GM12878 (cell line): ENCODE results near the gene SLC6A2. TPM values are rescaled to one million over a fixed set of nuclear protein-coding genes. Genes with fewer than 3 reads are reported as not detected.

Source experiments
- ATAC-seq: fragments of 200-7000 bp; cut with Tn5 transposase; 3 replicates; pipeline ENCODE4 v1.9.1; 2020; ENCODE audit warnings: mild to moderate bottlenecking, moderate library complexity
- BruUV-seq: library from RNA; stranded (reverse); fragments of 400-500 nt; replicated peaks from 2 replicates; lab custom pipeline; 2021; lab: Mats Ljungman, UMichigan
- CTCF ChIA-PET: fragments of 300-600 bp; sonication (Branson Sonifier 250); formaldehyde crosslinking; extraction: SDS; loops from one replicate; lab custom pipeline; 2021; ENCODE audit warnings: inconsistent platforms; lab: Yijun Ruan, JAX
- POLR2A ChIA-PET: fragments of 350-600 bp; formaldehyde crosslinking; extraction: SDS; loops from one replicate; lab custom pipeline; 2021; ENCODE audit warnings: inconsistent platforms; lab: Charles Lee
- RAD21 ChIA-PET: fragments of 300-600 bp; sonication (Branson Sonifier 250); formaldehyde crosslinking; loops from one replicate; lab custom pipeline; 2023; ENCODE audit warnings: antibody characterized with exemption; ENCODE audit not compliant: unreplicated experiment; lab: Charles Lee
- SMC1A ChIA-PET: fragments of 300-600 bp; sonication (Branson Sonifier 250); formaldehyde crosslinking; loops from one replicate; lab custom pipeline; 2023; ENCODE audit not compliant: unreplicated experiment, uncharacterized antibody; lab: Charles Lee
- DNase-seq: peaks from one replicate; pipeline ENCODE4 v3.0.0-alpha.2; 2011; ENCODE audit warnings: low read depth, low spot score
- FAIRE-seq: peaks from 3 replicates; lab custom pipeline; 2011; peaks lifted over from hg19 to GRCh38; lab: Jason Lieb, UNC
- H2AFZ ChIP-seq: 2 replicates; pipeline ENCODE4 v1.6.0; 2011; ENCODE audit warnings: low read depth, low read length, control low read depth; ENCODE audit not compliant: control insufficient read depth
- H3K27ac ChIP-seq: 2 replicates; pipeline ENCODE4 v1.5.1; 2011; ENCODE audit warnings: control low read depth; ENCODE audit not compliant: control insufficient read depth, insufficient read depth
- H3K27me3 ChIP-seq, 2 experiments: replicated peaks in 1 of 2; 2 replicates each; pipeline versions ENCODE4 v1.6.0 to v1.6.1; 2011; ENCODE audit warnings: low read length in 1 of 2; ENCODE audit not compliant: control insufficient read depth in 2 of 2, insufficient read depth in 2 of 2
- H3K36me3 ChIP-seq, 2 experiments: 2 replicates each; pipeline ENCODE4 v1.5.1; 2011; ENCODE audit warnings: low read length in 1 of 2; ENCODE audit not compliant: control insufficient read depth in 2 of 2, insufficient read depth in 2 of 2
- H3K4me1 ChIP-seq: 2 replicates; pipeline ENCODE4 v1.6.1; 2011; ENCODE audit warnings: mild to moderate bottlenecking, low read length, moderate library complexity, mixed read lengths; ENCODE audit not compliant: control insufficient read depth, insufficient read depth
- H3K4me2 ChIP-seq: 2 replicates; pipeline ENCODE4 v1.6.0; 2011; ENCODE audit warnings: control low read depth; ENCODE audit not compliant: control insufficient read depth, insufficient read depth
- H3K4me3 ChIP-seq: fragments of 200-600 bp; sonication (generic); 2 replicates; pipeline ENCODE4 v1.5.1; 2016
- H3K79me2 ChIP-seq: 2 replicates; pipeline ENCODE4 v1.6.0; 2011; ENCODE audit warnings: low read length; ENCODE audit not compliant: control insufficient read depth, insufficient read depth
- H3K9ac ChIP-seq: 2 replicates; pipeline ENCODE4 v1.8.0; 2011; ENCODE audit warnings: low read length, control low read depth, mixed read lengths; ENCODE audit not compliant: control insufficient read depth, insufficient read depth
- H3K9me3 ChIP-seq: replicated peaks from 3 replicates; pipeline ENCODE4 v1.5.1; 2011; ENCODE audit warnings: mild to moderate bottlenecking, low read length; ENCODE audit not compliant: control insufficient read depth, insufficient read depth
- H4K20me1 ChIP-seq: 2 replicates; pipeline ENCODE4 v1.6.0; 2011; ENCODE audit not compliant: control insufficient read depth, insufficient read depth
- ASH2L ChIP-seq: fragments of 300-600, 200-600 bp; sonication (generic); IDR thresholded peaks from 2 replicates; pipeline ENCODE4 v1.6.1; 2017; ENCODE audit warnings: low read depth, mild to moderate bottlenecking, borderline replicate concordance
- BACH1 ChIP-seq: fragments of 450-650 bp; IDR thresholded peaks from 2 replicates; pipeline ENCODE4 v1.6.1; 2017; ENCODE audit warnings: mild to moderate bottlenecking, borderline replicate concordance
- BRCA1 ChIP-seq: IDR thresholded peaks from 2 replicates; pipeline ENCODE4 v1.6.1; 2011; ENCODE audit warnings: low read depth, low read length, improper control_type of control experiment
- ETV6 ChIP-seq, 2 experiments: fragments of 450-650 bp in 1 of 2; IDR thresholded peaks in 1 of 2; conservative IDR thresholded peaks in 1 of 2; 2 replicates each; pipeline ENCODE4 v1.6.1; 2014; ENCODE audit warnings: antibody characterized with exemption in 1 of 2, borderline replicate concordance in 1 of 2, low read depth in 1 of 2, mild to moderate bottlenecking in 1 of 2, moderate library complexity in 1 of 2
- EZH2 ChIP-seq: IDR thresholded peaks from 2 replicates; pipeline ENCODE4 v1.6.1; 2012; ENCODE audit warnings: low read depth, mild to moderate bottlenecking, control low read depth, inconsistent platforms, low read length, borderline replicate concordance; ENCODE audit not compliant: control insufficient read depth
- KAT2A ChIP-seq: conservative IDR thresholded peaks from 2 replicates; pipeline ENCODE4 v1.6.1; 2011; ENCODE audit warnings: low read depth, low read length; ENCODE audit not compliant: control insufficient read depth
- MTA2 ChIP-seq: fragments of 450-650 bp; IDR thresholded peaks from 2 replicates; pipeline ENCODE4 v1.6.1; 2016; ENCODE audit warnings: low read depth, mild to moderate bottlenecking, moderate library complexity
- NFYB ChIP-seq: IDR thresholded peaks from 2 replicates; pipeline ENCODE4 v1.6.1; 2011; ENCODE audit warnings: low read depth, mild to moderate bottlenecking, low read length, improper control_type of control experiment, moderate library complexity; ENCODE audit not compliant: insufficient read depth
- POU2F2 ChIP-seq: IDR thresholded peaks from 3 replicates; pipeline ENCODE4 v1.6.1; 2011; ENCODE audit warnings: low read depth, mild to moderate bottlenecking, low read length, borderline replicate concordance
- RAD51 ChIP-seq: fragments of 450-650 bp; IDR thresholded peaks from 2 replicates; pipeline ENCODE4 v1.6.1; 2016; ENCODE audit warnings: moderate library complexity, mild to moderate bottlenecking, inconsistent platforms
- SPI1 ChIP-seq: IDR thresholded peaks from 2 replicates; pipeline ENCODE4 v1.6.1; 2011; ENCODE audit warnings: low read depth, mild to moderate bottlenecking, low read length, moderate library complexity, borderline replicate concordance; ENCODE audit not compliant: insufficient read depth
- SREBF2 ChIP-seq: IDR thresholded peaks from 2 replicates; pipeline ENCODE4 v1.6.1; 2012; ENCODE audit warnings: mild to moderate bottlenecking, low read length
- SRF ChIP-seq, 2 experiments: IDR thresholded peaks; 2 replicates each; pipeline ENCODE4 v1.6.1; 2011; ENCODE audit warnings: low read depth in 2 of 2, low read length in 2 of 2, mild to moderate bottlenecking in 1 of 2, moderate library complexity in 1 of 2
- STAT1 ChIP-seq: fragments of 450-650 bp; conservative IDR thresholded peaks from 2 replicates; pipeline ENCODE4 v1.6.1; 2014; ENCODE audit warnings: antibody characterized with exemption, mild to moderate bottlenecking
- TAF1 ChIP-seq: IDR thresholded peaks from 2 replicates; pipeline ENCODE4 v1.6.1; 2011; ENCODE audit warnings: mild to moderate bottlenecking, low read depth, low read length, borderline replicate concordance
- WGBS: methylation state at CpG from one replicate; pipeline ENCODE4 v1.1.6; 2016; ENCODE audit warnings: low lambda C conversion rate; ENCODE audit not compliant: insufficient replicate concordance, insufficient coverage; ENCODE audit errors: missing lambda C conversion rate; 5-methylcytosine and 5-hydroxymethylcytosine counted together
- in situ Hi-C: fragments of 300-500 bp; cut with MboI; formaldehyde crosslinking; loops from 9 replicates; pipeline ENCODE4 v1.14.3; 2018; ENCODE audit warnings: mixed read lengths
- intact Hi-C: fragments of 100-400 bp; cut with micrococcal nuclease; formaldehyde crosslinking; loops from one replicate; pipeline ENCODE4 v1.14.2; 2022; ENCODE audit not compliant: unreplicated experiment
- polyA plus RNA-seq, 11 experiments: library from polyadenylated mRNA; depleted of rRNA in 4 of 11; unstranded in 6 of 11; stranded (reverse) in 5 of 11; fragments of >200 nt; fragmentation: Nextera tagmentation in 4 of 11; fragmentation: Illumina TruSeq in 1 of 11; extraction: Ambion mirVana in 4 of 11; extraction: Trizol in 1 of 11; gene quantifications; 1 replicate in 1 of 11; 2 replicates in 10 of 11; pipeline versions ENCODE4 v1.2.1 to v1.2.3, GENCODE V29; 2011 to 2016; ENCODE audit warnings: inconsistent platforms in 2 of 11, missing spikeins in 2 of 11, low read depth in 1 of 11
- total RNA-seq, 4 experiments: library from RNA; depleted of rRNA in 3 of 4; stranded (reverse); fragments of >200 nt in 3 of 4; fragmentation: Illumina TruSeq in 1 of 4; extraction: Trizol in 1 of 4; gene quantifications; 2 replicates each; pipeline versions ENCODE4 v1.2.1 to v1.2.3, GENCODE V29; 2013 to 2021
- TF ChIP-seq, protein P1 (sequence below): fragments of 450-650 bp; formaldehyde crosslinking; IDR thresholded peaks from 2 replicates; pipeline ENCODE4 v1.4.0; 2022; ENCODE audit warnings: mild to moderate bottlenecking, moderate library complexity

The SLC6A2 gene
- total and polyA plus RNA-seq, 10 of the 15 experiments (the other 5 are each of a cell fraction or from before 2014, with no cell fraction given), result not detected

DNA sequence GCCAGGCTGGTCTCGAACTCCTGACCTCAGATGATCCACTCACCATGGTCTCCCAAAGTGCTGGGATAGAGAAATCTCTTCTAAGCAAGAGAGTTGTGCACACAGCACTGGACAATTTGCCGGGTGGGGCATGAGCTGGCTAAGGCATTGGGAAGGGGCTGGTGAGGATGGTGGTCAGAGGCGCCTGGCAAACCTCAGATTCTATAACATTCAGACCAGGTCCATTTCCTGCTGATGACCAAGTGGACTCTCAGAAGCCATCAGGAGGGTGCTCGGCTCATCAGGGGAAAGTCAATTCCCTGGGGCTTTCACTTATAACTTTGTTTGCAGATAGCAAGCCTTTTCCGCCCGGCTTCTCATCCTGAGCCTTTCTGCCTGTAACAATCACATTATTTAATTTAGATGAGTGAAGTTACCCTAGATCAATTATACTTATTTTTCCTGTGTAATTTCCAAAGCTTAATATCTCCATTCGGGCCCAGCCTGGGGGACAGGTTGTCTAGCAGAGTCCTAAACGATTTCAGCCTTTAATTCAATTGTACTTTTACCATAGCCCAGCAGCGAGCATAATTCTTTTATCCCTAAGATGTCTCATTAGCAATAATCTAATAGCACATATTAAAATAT is 15.0 kb upstream of the SLC6A2 start (continued):
- TF ChIP-seq RAD51 (no peak), ASH2L (no peak), MTA2 (no peak)

DNA sequence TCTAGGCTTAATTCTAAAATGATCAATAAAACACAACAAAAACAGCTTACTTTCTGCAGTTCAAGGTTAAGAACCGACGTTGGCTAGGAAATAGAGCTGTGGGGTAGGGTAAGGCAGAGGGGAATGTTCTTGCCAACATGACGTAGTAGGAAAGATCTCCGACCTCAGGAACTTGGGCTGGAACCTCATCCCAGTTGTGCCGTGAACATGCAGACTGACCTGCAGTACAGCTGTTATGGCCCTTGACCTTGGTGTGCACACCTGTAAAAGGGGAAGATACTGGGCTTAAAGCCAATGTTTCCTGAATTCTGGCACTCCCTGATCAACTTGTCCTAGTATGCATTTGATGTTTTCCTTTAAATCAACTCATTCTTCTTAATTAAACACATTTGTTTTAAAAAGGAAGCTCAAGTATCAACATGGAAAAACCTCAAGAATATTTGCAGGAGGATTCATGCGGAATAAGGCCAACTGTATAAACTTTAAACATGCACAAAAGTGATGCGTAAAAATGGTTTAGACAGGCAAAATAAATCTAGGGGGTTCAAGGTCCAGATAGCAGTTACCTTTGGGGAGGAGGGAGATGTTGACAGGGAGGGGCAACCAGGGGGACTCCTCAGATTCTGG is 14.2 kb upstream of the SLC6A2 start:
- Histone ChIP-seq H3K4me3 (no peak overlapping the region), H3K79me2 (no peaks in the 10 kb centered on the region), H3K36me3 (no peaks in the 10 kb centered on the region), H3K4me2 (no peak overlapping the region), H2AFZ (no peak overlapping the region), H3K27me3 (no peaks in the 10 kb centered on the region; a peak in 2 of 4 replicates), H3K4me1 (no peaks in the 10 kb centered on the region), H3K9me3 (no peaks in the 10 kb centered on the region), H4K20me1 (no peaks in the 10 kb centered on the region), H3K9ac (no peak overlapping the region), H3K27ac (no peak overlapping the region)
- 55% methylated on average over 7 of the region's 7 CpGs for WGBS
- no TSS peak for BruUV-seq
- ATAC-seq (no peak), DNase-seq (no peak), FAIRE-seq (no peak)
- ChIA-PET RAD21 (no interaction called here), POLR2A (no interaction called here), CTCF (interaction anchor here (1.1 kb wide), 1 partner anchor 12 kb away, joined by 3 read pairs; no protein-coding TSS in a partner anchor), SMC1A (interaction anchor here (0.6 to 1.5 kb wide), 2 partner anchors 177 to 245 kb away, joined by 3 to 4 read pairs; no protein-coding TSS in a partner anchor)
- in situ Hi-C loops, result no loop called here
- intact Hi-C loops, result no loop called here
- TF ChIP-seq ETV6 (conservative IDR thresholded peaks at IDR 0.05 in 1 of 2, IDR thresholded peaks at IDR 0.05 in 1 of 2; ENCODE audit: borderline replicate concordance in 1 of 2, low read depth in 1 of 2) (no peak), STAT1 (no peak), POU2F2 (no peak), EZH2 (no peak), SREBF2 (no peak), SPI1 (no peak), TAF1 (no peak), SRF (IDR thresholded peaks at IDR 0.05; ENCODE audit: low read depth in 2 of 2, low read length in 2 of 2) (no peak), BRCA1 (no peak), NFYB (no peak), BACH1 (no peak), KAT2A (no peak)
- TF ChIP-seq, protein P1, sequence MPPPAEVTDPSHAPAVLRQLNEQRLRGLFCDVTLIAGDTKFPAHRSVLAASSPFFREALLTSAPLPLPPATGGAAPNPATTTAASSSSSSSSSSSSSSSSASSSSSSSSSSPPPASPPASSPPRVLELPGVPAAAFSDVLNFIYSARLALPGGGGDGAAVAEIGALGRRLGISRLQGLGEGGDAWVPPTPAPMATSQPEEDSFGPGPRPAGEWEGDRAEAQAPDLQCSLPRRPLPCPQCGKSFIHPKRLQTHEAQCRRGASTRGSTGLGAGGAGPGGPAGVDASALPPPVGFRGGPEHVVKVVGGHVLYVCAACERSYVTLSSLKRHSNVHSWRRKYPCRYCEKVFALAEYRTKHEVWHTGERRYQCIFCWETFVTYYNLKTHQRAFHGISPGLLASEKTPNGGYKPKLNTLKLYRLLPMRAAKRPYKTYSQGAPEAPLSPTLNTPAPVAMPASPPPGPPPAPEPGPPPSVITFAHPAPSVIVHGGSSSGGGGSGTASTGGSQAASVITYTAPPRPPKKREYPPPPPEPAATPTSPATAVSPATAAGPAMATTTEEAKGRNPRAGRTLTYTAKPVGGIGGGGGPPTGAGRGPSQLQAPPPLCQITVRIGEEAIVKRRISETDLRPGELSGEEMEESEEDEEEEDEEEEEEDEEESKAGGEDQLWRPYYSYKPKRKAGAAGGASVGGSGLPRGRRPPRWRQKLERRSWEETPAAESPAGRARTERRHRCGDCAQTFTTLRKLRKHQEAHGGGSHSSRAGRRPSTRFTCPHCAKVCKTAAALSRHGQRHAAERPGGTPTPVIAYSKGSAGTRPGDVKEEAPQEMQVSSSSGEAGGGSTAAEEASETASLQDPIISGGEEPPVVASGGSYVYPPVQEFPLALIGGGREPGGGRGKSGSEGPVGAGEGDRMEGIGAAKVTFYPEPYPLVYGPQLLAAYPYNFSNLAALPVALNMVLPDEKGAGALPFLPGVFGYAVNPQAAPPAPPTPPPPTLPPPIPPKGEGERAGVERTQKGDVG (CRISPR knock-in tag), result no peak
